Measurements from ENCODE around the gene ZNF829.

ZNF829 gene

GRCh38 chr19:36918090-36918489 lies 2.0 kb upstream of the ZNF829 start:
- DNase-seq (ENCODE audit: low read depth in 2 of 2): no peak
- H3K4me3 ChIP-seq (replicated peaks in 1 of 2; ENCODE audit: low read depth in 2 of 2, low read length in 2 of 2): no peak overlapping the region
- TF ChIP-seq CTCF (IDR thresholded peaks at IDR 0.05; ENCODE audit: low read depth, low read length): no peak

- H3K4me3 ChIP-seq (replicated peaks in 1 of 2; ENCODE audit: low read depth in 2 of 2, low read length in 2 of 2): peak overlapping the region; percentile 87 to 94
- peak; percentile 30 to 55 for DNase-seq (ENCODE audit: low read depth in 2 of 2)
- TF ChIP-seq CTCF (IDR thresholded peaks at IDR 0.05; ENCODE audit: low read depth, low read length): no peak
Observed at GRCh38 chr19:36916991-36917390, 900 bp upstream of the ZNF829 start.

GRCh38 chr19:36898422-36898821 lies 17.7 kb downstream of the ZNF829 start:
- no peak for DNase-seq (ENCODE audit: low read depth in 2 of 2)
- no peak overlapping the region for H3K4me3 ChIP-seq (replicated peaks in 1 of 2; ENCODE audit: low read depth in 2 of 2, low read length in 2 of 2)
- no peak for TF ChIP-seq CTCF (IDR thresholded peaks at IDR 0.05; ENCODE audit: low read depth, low read length)

- DNase-seq (ENCODE audit: low read depth in 2 of 2): no peak
- no peak for TF ChIP-seq CTCF (IDR thresholded peaks at IDR 0.05; ENCODE audit: low read depth, low read length)
- H3K4me3 ChIP-seq (replicated peaks in 1 of 2; ENCODE audit: low read depth in 2 of 2, low read length in 2 of 2): no peak overlapping the region
Observed at GRCh38 chr19:36894849-36895383, 21.2 kb downstream of the ZNF829 start.

GRCh38 chr19:36891768-36892357 lies 24.2 kb downstream of the ZNF829 start:
- no peak overlapping the region for H3K4me3 ChIP-seq (replicated peaks in 1 of 2; ENCODE audit: low read depth in 2 of 2, low read length in 2 of 2)
- no peak for TF ChIP-seq CTCF (IDR thresholded peaks at IDR 0.05; ENCODE audit: low read depth, low read length)
- DNase-seq (ENCODE audit: low read depth in 2 of 2): peak in 1 of 2 donors; percentile 9

- TF ChIP-seq CTCF (IDR thresholded peaks at IDR 0.05; ENCODE audit: low read depth, low read length): no peak
- no peak overlapping the region for H3K4me3 ChIP-seq (replicated peaks in 1 of 2; ENCODE audit: low read depth in 2 of 2, low read length in 2 of 2)
- peak in 1 of 2 donors; percentile 11 for DNase-seq (ENCODE audit: low read depth in 2 of 2)
Observed at GRCh38 chr19:36876993-36877938, 38.8 kb downstream of the ZNF829 start.
